Measurements from ENCODE around the gene MAST2.
"Not testable (repeated sequence)": the region's sequence is repeated elsewhere in the genome, so short reads cannot be mapped to it uniquely, and the experiment has no call there.

DNA sequence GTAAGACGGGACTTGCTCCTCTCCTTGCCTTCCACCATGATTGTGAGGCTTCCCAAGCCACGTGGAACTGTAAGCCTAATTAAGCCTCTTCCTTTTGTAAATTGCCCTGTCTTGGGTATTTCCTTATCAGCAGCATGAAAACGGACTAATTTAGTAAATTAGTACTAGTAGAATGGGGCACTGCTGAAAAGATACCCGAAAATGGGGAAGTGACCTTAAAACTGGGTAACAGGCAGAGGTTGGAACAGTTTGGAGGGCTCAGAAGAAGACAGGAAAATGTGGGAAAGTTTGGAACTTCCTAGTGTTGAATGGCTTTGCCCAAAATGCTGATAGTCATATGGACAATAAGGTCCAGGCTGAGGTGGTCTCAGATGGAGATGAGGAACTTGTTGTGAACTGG lies 253.8 kb downstream of the MAST2 start:
- not testable (repeated sequence) for TF ChIP-seq RAD21 (IDR thresholded peaks at IDR 0.05; ENCODE audit: low read length); POLR2A (IDR thresholded peaks at IDR 0.05; ENCODE audit: low read depth, low read length); CTCF (conservative IDR thresholded peaks at IDR 0.05; ENCODE audit: low read depth, low read length); MXI1 (IDR thresholded peaks at IDR 0.05; ENCODE audit: borderline replicate concordance, low read depth, low read length); FOS (IDR thresholded peaks at IDR 0.05; ENCODE audit: low read depth, low read length); CEBPB (IDR thresholded peaks at IDR 0.05; ENCODE audit: low read depth, low read length); RCOR1 (IDR thresholded peaks at IDR 0.05; ENCODE audit: insufficient replicate concordance, low read length); CHD1 (IDR thresholded peaks at IDR 0.05; ENCODE audit: low read depth, low read length); ELK1 (IDR thresholded peaks at IDR 0.05; ENCODE audit: borderline replicate concordance, low read depth, low read length); RFX5 (IDR thresholded peaks at IDR 0.05; ENCODE audit: low read depth, low read length); BHLHE40 (IDR thresholded peaks at IDR 0.05; ENCODE audit: low read depth, low read length); MAZ (IDR thresholded peaks at IDR 0.05; ENCODE audit: borderline replicate concordance, low read depth, low read length); MAFK (IDR thresholded peaks at IDR 0.05; ENCODE audit: low read depth, low read length)
- TF ChIP-seq, protein P1, sequence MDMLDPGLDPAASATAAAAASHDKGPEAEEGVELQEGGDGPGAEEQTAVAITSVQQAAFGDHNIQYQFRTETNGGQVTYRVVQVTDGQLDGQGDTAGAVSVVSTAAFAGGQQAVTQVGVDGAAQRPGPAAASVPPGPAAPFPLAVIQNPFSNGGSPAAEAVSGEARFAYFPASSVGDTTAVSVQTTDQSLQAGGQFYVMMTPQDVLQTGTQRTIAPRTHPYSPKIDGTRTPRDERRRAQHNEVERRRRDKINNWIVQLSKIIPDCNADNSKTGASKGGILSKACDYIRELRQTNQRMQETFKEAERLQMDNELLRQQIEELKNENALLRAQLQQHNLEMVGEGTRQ (IDR thresholded peaks at IDR 0.05; ENCODE audit: low read depth, low read length): not testable (repeated sequence)

Measured in IMR-90 (cell line).